22Rv1 (cell line): ENCODE data around the gene HELZ.

Source experiments
- H3K27ac ChIP-seq: fragments of 450-650 bp; 2 replicates; pipeline ENCODE4 v1.5.1; 2017
- ZFX ChIP-seq: fragments of 450-650 bp; IDR thresholded peaks from 2 replicates; pipeline ENCODE4 v1.6.1; 2017; ENCODE audit warnings: antibody characterized with exemption, borderline replicate concordance
- TF ChIP-seq, protein P1 (sequence below): fragments of 450-650 bp; IDR thresholded peaks from 2 replicates; pipeline ENCODE4 v1.5.1; 2017; ENCODE audit warnings: mild to moderate bottlenecking

The HELZ gene

DNA sequence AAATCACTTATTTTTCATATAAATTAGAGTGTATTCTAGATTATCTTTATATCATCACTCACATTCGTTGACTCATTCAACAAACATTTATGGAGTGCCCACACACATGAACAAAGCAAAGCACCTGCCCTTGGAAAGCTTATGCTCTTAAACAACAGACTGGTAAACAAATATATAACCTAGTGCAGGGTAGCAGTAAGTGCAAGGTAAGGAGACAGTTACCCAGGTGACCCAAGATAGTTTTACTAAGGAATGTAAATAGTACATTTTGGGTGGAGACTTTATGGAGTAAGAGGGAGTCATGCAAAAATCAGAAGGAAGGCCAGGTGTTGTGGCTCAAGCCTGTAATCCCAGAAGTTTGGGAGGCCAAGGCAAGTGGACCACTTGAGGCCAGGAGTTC, 40.4 kb upstream of the HELZ start:
- no peak overlapping the region for H3K27ac ChIP-seq
- TF ChIP-seq, protein P1, sequence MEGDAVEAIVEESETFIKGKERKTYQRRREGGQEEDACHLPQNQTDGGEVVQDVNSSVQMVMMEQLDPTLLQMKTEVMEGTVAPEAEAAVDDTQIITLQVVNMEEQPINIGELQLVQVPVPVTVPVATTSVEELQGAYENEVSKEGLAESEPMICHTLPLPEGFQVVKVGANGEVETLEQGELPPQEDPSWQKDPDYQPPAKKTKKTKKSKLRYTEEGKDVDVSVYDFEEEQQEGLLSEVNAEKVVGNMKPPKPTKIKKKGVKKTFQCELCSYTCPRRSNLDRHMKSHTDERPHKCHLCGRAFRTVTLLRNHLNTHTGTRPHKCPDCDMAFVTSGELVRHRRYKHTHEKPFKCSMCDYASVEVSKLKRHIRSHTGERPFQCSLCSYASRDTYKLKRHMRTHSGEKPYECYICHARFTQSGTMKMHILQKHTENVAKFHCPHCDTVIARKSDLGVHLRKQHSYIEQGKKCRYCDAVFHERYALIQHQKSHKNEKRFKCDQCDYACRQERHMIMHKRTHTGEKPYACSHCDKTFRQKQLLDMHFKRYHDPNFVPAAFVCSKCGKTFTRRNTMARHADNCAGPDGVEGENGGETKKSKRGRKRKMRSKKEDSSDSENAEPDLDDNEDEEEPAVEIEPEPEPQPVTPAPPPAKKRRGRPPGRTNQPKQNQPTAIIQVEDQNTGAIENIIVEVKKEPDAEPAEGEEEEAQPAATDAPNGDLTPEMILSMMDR = no peak
- no peak for TF ChIP-seq ZFX

DNA sequence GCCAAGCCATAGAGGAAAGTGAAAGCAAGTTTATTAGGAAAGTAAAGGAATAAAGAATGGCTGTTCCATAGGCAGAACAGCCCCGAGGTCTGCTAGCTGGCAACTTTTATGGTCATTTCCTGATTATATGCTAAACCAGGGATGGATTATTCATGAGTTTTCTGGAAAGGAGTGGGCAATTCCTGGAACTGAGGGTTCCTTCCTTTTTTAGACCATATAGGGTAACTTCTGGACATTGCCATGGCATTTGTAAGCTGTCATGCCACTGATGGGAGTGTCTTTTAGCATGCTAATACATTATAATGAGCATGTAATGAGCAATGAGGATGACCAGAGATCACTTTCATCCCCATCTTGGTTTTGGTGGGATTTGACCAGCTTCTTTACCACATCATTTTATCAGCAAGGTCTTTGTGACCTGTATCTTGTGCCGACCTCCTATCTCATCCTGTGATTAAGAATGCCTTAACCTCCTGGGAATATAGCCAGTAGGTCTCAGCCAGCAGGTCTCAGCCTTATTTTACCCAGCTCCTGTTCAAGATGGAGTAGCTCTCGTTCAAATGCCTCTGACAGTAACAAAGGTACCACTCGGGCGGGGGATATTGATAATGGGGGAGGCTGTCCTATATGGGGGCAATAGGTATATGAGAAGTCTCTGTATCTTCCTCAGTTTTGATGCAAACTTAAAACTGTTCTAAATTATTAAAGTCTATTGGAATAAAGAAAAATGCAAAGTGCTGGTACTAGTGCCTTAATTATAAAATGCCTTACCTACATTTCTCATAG, 38.9 kb upstream of the HELZ start:
- no peak overlapping the region for H3K27ac ChIP-seq
- TF ChIP-seq, protein P1 = no peak
- no peak for TF ChIP-seq ZFX

DNA sequence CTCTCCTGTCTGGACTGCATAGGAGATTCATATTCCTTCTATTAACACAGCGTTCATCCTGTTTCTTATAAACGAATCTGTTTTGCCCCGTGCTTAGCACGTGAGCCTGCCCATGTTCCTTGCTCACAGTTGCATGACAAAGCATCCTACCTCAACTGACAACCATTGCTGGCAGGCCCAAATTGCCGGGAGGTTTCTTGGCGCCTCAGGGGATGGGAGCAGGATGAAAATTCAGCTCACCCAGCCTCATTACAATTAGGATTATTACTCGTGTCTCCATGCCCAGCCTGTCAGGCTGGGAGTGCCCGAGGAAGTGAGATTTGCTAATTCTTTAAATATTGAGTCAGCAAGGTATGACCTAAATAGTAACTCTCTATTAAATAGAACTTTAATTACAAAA, 36.7 kb upstream of the HELZ start:
- TF ChIP-seq, protein P1 = no peak
- no peak for TF ChIP-seq ZFX
- H3K27ac ChIP-seq = no peak overlapping the region

DNA sequence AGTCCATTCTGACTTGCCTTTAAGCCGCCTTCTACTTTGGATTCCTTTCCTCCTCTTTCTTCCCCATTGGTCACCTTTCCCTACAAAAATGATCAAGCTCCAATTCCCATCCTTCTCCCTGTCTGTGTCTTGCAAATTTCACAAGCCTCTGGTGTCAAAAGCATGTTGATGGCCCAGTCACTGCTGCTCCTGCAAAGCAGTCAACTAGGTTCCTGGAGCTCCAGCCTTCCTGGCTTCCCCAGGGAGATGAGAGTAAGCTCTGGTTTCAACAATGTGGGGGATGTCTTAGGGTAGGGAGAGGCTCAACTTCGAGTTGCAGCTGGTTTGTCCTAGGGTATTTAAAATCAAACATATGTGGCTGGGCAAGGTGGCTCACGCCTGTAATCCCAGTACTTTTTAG, 36.1 kb upstream of the HELZ start:
- no peak overlapping the region for H3K27ac ChIP-seq
- no peak for TF ChIP-seq ZFX
- TF ChIP-seq, protein P1 = no peak

DNA sequence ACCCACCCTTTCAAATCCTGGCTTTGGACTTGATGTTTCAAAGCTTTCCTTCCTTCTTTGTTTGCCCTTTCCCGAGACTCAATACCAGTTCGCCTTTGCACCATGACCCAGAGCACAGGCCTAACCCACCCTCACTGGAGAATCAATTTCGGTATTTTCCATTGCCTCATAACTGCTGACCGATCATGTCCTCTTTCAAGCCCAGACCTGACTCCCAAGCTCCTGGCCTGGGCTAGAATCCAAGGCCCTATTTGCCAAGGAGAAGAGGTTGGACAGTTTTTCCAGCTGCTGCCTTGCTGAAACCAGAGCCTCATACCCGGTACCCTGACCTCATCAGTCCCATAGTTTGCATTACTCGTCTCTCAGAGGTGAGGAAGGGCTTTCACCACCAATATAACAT, 35.3 kb upstream of the HELZ start:
- no peak overlapping the region for H3K27ac ChIP-seq
- TF ChIP-seq, protein P1 = no peak
- no peak for TF ChIP-seq ZFX

DNA sequence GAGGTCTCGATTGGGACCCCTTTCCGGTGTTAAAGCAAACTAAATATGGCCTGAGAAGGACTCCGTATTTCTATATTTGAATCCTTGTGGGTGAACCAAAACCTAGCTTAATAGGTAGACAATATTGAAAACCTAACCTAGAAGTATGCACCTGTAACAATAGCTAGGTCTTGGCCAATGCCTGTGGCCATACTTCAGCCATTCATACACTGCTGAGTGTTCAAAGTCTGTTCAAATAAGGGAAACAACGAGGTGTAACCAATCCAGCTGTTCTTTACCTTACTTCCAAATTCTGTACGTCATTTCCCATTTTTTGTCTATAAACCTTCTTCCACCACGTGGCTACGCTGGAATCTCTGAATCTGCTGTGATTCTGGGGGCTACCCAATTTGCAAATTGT, 34.1 kb upstream of the HELZ start:
- TF ChIP-seq, protein P1 = no peak
- no peak for TF ChIP-seq ZFX
- no peak overlapping the region for H3K27ac ChIP-seq

DNA sequence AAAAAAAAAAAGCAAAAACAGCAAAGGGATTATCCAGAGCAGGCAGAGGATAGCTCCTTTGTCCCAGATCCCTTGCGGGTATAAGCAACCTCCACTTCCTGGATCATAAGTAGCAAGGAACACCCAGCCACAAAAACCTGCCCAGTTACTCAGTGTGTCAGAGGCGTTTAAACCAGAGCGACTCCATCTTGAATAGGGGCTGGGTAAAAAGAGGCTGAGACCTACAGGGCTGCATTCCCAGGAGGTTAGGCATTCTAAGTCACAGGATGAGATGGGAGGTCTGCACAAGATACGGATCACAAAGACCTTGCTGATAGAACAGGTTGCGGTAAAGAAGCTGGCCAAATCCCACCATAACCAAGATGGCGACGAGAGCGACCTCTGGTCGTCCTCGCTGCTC, 33.4 kb upstream of the HELZ start:
- TF ChIP-seq ZFX = no peak
- TF ChIP-seq, protein P1 = no peak

More for the DNA sequence above, 33.4 kb upstream of the HELZ start:
- no peak overlapping the region for H3K27ac ChIP-seq
